Measurements from ENCODE around the gene TACC2.
"Not testable (repeated sequence)": the region's sequence is repeated elsewhere in the genome, so short reads cannot be mapped to it uniquely, and the experiment has no call there.

TACC2 gene

GRCh38 chr10:121984463-121984862 lies 4.5 kb upstream of the TACC2 start:
- no peak for DNase-seq

- DNase-seq, result no peak
Measured at GRCh38 chr10:121990015-121990677, 1.2 kb downstream of the TACC2 start.

GRCh38 chr10:121991727-121992126 lies 2.8 kb downstream of the TACC2 start:
- not testable (repeated sequence) for DNase-seq

GRCh38 chr10:121994429-121994941 lies 5.5 kb downstream of the TACC2 start:
- no peak for DNase-seq

GRCh38 chr10:121998462-121998861 lies 9.5 kb downstream of the TACC2 start:
- DNase-seq, result no peak

GRCh38 chr10:121999301-121999700 lies 10.3 kb downstream of the TACC2 start:
- no peak for DNase-seq

- DNase-seq, result no peak
Measured at GRCh38 chr10:122001698-122002097, 12.7 kb downstream of the TACC2 start.

GRCh38 chr10:122007415-122007814 lies 18.5 kb downstream of the TACC2 start:
- no peak for DNase-seq

GRCh38 chr10:122010405-122011050 lies 21.6 kb downstream of the TACC2 start:
- no peak for DNase-seq

GRCh38 chr10:122012731-122013130 lies 23.8 kb downstream of the TACC2 start:
- no peak for DNase-seq

GRCh38 chr10:122013311-122013780 lies 24.4 kb downstream of the TACC2 start:
- no peak for DNase-seq

GRCh38 chr10:122014652-122015248 lies 25.8 kb downstream of the TACC2 start:
- no peak for DNase-seq

- not testable (repeated sequence) for DNase-seq
Measured at GRCh38 chr10:122017926-122018325, 29.0 kb downstream of the TACC2 start.

GRCh38 chr10:122018491-122018890 lies 29.5 kb downstream of the TACC2 start:
- no peak for DNase-seq

GRCh38 chr10:122018951-122019413 lies 30.0 kb downstream of the TACC2 start:
- DNase-seq, result no peak

- DNase-seq, result no peak
Measured at GRCh38 chr10:122019414-122019975, 30.5 kb downstream of the TACC2 start.

GRCh38 chr10:122020226-122020625 lies 31.3 kb downstream of the TACC2 start:
- DNase-seq, result no peak

- no peak for DNase-seq
Measured at GRCh38 chr10:122021379-122021778, 32.4 kb downstream of the TACC2 start.

GRCh38 chr10:122021828-122022227 lies 32.9 kb downstream of the TACC2 start:
- no peak for DNase-seq

GRCh38 chr10:122022276-122022675 lies 33.3 kb downstream of the TACC2 start:
- DNase-seq, result no peak

- DNase-seq, result not testable (repeated sequence)
Measured at GRCh38 chr10:122023257-122023656, 34.3 kb downstream of the TACC2 start.

- DNase-seq, result no peak
Measured at GRCh38 chr10:122029499-122030199, 40.7 kb downstream of the TACC2 start.

- DNase-seq, result no peak
Measured at GRCh38 chr10:122030200-122030552, 41.2 kb downstream of the TACC2 start.
